Superior temporal gyrus (tissue), 1 donor: ENCODE data around the gene SCYGR4.
"Not testable (repeated sequence)": the region's sequence is repeated elsewhere in the genome, so short reads cannot be mapped to it uniquely, and the experiment has no call there.

Experiments
- DNase-seq: peaks from one replicate; pipeline ENCODE4 v3.0.0-alpha.2; 2016; ENCODE audit errors: extremely low spot score

SCYGR4 gene

GRCh38 chr2:227617316-227618230 lies at the start of gene SCYGR4:
TSS of gene SCYGR4 (plus strand) at chr2:227617498. CDS start at chr2:227617498, 0 bp downstream.
- no peak for DNase-seq

DNA sequence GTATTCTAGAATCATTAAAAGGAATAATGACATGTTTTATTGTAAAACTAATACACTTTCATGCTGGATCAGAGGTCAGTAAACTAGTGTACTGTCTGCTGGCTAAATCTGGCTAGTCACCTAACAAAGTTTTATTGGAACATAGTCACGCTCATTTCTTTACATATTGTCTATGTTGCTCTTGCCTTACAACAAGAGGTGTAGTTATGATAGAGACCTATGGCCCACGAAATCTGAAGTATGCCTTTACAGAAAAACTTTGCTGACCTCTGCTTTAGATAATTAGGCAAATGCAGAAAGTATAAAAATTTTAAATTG lies 48.5 kb upstream of the SCYGR4 start:
- no peak for DNase-seq

DNA sequence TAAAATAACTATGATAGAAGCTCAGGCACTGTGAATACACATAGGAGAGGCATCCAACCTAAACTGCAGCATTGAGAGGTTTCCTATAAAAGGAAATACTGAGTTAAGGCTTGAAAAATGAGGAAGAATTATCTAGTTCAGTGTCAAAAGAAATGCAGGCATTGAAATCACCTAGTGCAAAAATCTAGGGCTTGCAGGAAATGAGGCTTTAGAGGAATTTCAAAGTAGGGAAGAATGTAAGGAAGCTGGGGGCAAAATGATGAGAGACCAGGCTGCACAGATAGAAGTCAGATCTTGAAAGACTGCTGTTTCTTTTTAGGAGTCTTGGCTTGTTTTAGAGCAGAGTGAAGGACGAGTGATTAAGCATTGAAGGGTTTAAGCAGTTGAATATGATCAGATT lies 46.7 kb upstream of the SCYGR4 start:
- no peak for DNase-seq

- DNase-seq = no peak
These were observed 41.2 kb upstream of the SCYGR4 start for GRCh38 chr2:227576110-227576509.

- DNase-seq = no peak
These were observed 40.5 kb upstream of the SCYGR4 start for GRCh38 chr2:227576812-227577211.

DNA sequence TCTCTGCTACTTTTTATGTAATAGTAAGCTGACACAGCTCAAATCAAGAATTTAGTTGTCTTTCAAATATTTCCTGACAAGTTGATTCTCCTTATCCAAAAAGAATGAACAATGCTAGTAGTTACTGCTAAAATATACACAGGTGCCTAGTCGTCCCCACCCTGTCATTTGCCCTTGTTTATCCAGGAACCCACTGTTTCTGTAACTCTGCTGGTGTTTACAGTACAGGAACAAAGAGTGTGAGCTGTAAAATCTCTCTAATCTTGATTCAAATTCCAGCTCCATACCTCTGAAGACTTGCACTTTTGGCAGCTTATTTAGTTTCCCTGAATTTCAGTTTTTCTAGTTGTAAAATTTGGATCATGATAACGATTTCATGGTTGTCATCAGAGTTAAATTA lies 39.7 kb upstream of the SCYGR4 start:
- no peak for DNase-seq

DNA sequence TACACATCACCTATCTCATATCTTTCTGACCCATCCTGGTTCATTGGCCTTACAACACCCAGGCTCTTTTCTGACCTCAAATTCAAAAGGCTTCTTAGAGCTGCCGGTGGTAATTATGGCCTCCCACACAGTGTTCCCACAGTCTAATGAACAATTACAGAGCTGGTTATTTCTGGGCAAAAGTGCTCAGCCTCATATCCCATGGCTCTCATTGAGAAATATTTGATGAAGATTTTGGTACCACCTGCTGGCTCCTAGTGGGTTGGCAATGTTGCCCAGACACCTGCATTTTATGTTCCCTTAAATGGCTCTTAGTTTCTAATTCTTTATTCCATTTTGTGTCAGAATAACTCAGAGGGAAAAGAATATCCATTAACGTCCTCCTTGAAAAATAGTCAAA lies 38.7 kb upstream of the SCYGR4 start:
- no peak for DNase-seq

DNA sequence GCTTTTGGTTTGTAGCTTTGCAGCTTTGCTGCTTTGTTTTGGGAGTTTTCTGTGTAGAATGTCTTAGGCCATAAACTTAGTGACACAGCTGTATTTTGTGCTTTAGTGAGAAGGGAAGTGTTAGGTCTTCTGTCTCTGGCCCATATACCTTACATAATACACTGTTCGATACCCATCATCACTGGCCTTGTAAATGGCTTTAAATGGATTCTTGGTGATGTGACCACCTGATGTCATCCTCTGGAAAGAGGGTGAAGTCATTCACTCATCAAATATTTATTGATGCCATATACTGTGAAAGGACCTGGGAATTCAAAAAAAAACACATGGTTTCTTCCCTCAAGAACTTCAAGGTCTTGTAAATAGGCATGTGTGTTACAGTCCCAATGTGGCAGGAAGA lies 37.5 kb upstream of the SCYGR4 start:
- no peak for DNase-seq

GRCh38 chr2:227582369-227582768 lies 34.9 kb upstream of the SCYGR4 start:
- DNase-seq = no peak

GRCh38 chr2:227592694-227593387 lies 24.5 kb upstream of the SCYGR4 start:
- DNase-seq = no peak

DNA sequence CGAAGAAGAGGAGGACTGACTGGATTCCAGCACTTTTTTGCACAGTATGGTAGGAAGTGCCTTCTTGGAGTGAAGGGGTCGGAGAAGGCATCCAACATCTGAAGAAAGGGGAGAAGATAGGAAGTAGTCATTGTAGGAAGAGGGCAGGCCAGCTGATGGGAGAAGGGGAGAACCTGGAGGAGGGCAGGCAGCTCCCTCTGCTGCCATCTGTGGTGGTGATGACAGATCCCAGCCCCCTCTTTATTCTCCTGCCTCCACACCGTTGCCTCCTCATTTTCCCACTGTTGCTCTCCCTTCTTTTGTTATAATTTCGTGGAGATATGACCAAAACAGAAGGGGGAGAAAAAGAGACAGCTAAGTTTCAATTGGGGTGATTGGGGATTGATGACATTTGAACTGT lies 21.5 kb upstream of the SCYGR4 start:
- no peak for DNase-seq

DNA sequence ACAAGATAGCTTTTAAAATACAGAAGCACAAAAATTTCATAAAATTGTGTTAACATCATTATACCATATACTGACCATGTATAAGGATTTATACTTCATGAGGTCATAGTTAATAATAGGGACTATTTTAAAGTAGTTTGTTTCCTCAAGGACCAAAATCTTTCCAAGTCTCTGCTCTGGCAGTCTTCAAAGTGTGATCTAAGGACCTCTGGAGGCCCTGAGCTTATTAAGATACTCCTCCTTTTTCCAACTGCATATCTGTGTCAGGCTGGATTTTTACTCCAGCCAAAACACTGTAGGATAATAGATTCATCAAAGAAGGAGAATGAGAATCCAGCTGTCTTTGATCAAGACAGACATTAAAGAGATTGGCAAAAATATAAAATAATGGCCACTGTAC lies 20.3 kb upstream of the SCYGR4 start:
- no peak for DNase-seq

DNA sequence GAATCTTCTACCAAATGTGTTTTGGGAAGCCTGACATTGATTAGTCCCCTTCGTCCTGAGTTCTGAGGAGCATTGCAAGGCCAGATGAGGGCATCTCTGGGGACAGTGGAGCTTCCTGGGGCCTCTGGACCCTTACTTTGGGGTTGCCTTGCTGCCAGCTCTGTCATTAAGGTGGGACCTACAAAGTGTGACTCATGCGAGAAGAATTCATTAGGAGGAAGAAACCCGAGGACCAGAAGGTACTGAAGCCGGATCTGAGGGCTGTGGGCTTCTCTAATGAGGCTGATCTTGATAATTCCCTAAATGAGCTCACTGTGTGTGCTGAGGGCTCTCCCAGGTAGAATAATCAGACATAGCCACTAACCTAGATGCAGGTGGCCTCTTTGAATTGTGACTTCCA lies 19.3 kb upstream of the SCYGR4 start:
- DNase-seq = no peak

GRCh38 chr2:227598835-227599503 lies 18.3 kb upstream of the SCYGR4 start, which contains the start of gene SCYGR2:
TSS of gene SCYGR2 (plus strand) at chr2:227598893. CDS start at chr2:227598893, 0 bp downstream.
- DNase-seq = not testable (repeated sequence)

GRCh38 chr2:227602358-227602757 lies 14.9 kb upstream of the SCYGR4 start:
- DNase-seq = no peak

DNA sequence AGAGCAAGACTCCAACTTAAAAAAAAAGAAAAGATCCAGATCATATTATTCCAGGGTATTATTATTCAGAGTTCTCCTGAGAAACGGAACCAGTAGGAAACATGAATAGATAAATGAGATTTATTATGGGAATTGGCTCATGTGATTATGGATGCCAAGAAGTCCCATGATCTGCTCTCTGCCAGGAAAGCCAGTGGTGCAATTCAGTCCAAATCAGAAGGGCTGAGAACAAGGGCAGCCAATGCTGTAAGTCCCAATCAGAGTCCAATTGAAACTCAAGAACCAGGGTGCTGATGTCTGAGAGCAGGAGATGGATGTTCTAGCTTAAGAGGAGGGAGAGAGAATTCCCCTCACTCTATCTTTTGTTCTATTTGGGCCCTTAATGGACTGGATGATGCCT lies 10.8 kb upstream of the SCYGR4 start:
- no peak for DNase-seq

- no peak for DNase-seq
These were observed 9.4 kb upstream of the SCYGR4 start for GRCh38 chr2:227607941-227608340.

DNA sequence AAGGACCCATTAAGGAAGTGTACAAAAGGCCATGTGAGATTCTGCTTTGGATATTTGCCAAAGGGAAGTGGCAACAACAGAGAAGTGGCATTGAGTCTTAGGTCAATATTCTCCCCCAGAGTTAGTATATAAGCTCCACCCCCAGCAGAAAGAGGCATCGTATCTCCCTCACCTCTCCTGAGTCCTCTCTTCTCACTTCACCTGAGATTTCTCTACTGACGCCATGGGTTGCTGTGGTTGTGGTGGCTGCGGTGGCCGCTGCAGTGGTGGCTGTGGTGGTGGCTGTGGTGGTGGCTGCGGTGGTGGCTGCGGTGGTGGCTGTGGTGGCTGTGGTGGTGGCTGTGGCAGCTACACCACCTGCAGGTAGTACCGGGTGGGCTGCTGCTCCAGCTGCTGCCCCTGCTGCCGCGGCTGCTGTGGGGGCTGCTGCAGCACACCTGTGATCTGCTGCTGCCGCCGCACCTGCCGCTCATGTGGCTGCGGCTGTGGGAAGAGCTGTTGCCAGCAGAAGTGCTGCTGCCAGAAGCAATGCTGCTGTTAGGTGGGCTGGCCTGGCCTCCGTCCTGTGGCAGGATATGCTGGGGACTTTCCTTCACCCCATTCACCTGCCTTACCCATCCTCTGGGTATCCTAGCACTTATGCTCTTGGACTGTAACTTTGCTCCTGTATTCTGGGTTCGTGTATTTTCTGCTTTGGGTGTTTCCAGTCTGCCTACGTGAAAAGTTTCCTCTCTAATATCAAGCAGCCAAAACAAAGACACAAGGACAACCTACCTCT lies 8.5 kb upstream of the SCYGR4 start:
- DNase-seq = peak; percentile 18

GRCh38 chr2:227610123-227610522 lies 7.2 kb upstream of the SCYGR4 start:
- no peak for DNase-seq

GRCh38 chr2:227612546-227613271 lies 4.6 kb upstream of the SCYGR4 start:
- no peak for DNase-seq

GRCh38 chr2:227613272-227613660 lies 4.0 kb upstream of the SCYGR4 start:
- no peak for DNase-seq
